Eye (tissue), 1 donor: Measurements from ENCODE around the gene CAMTA1.

ENCODE experiments used
- DNase-seq: peaks from one replicate; pipeline ENCODE4 v3.0.0-alpha.2; 2015

Gene CAMTA1

GRCh38 chr1:6884652-6885153 lies 99.4 kb downstream of the CAMTA1 start:
- no peak for DNase-seq

GRCh38 chr1:6885426-6885825 lies 100.2 kb downstream of the CAMTA1 start:
- no peak for DNase-seq

GRCh38 chr1:6886523-6886922 lies 101.3 kb downstream of the CAMTA1 start:
- DNase-seq: no peak

- DNase-seq: no peak
Observed at GRCh38 chr1:6888268-6888667, 103.0 kb downstream of the CAMTA1 start.

- DNase-seq: no peak
Observed at GRCh38 chr1:6888870-6889269, 103.6 kb downstream of the CAMTA1 start.

- DNase-seq: peak; percentile 81
Observed at GRCh38 chr1:6889875-6890480, 104.7 kb downstream of the CAMTA1 start.

GRCh38 chr1:6890686-6891085 lies 105.4 kb downstream of the CAMTA1 start:
- DNase-seq: no peak

GRCh38 chr1:6891781-6892579 lies 106.7 kb downstream of the CAMTA1 start:
- DNase-seq: no peak

- no peak for DNase-seq
Observed at GRCh38 chr1:6893388-6893787, 108.1 kb downstream of the CAMTA1 start.

GRCh38 chr1:6897138-6897537 lies 111.9 kb downstream of the CAMTA1 start:
- peak; percentile 51 for DNase-seq

GRCh38 chr1:6898974-6899539 lies 113.8 kb downstream of the CAMTA1 start:
- no peak for DNase-seq

GRCh38 chr1:6899621-6900020 lies 114.4 kb downstream of the CAMTA1 start:
- DNase-seq: no peak

GRCh38 chr1:6902153-6902552 lies 116.9 kb downstream of the CAMTA1 start:
- DNase-seq: no peak

GRCh38 chr1:6904476-6905170 lies 119.4 kb downstream of the CAMTA1 start:
- no peak for DNase-seq

GRCh38 chr1:6905331-6905730 lies 120.1 kb downstream of the CAMTA1 start:
- no peak for DNase-seq

GRCh38 chr1:6905790-6906189 lies 120.5 kb downstream of the CAMTA1 start:
- no peak for DNase-seq

GRCh38 chr1:6906783-6907182 lies 121.5 kb downstream of the CAMTA1 start:
- peak; percentile 56 for DNase-seq

GRCh38 chr1:6907201-6907600 lies 121.9 kb downstream of the CAMTA1 start:
- no peak for DNase-seq

- no peak for DNase-seq
Observed at GRCh38 chr1:6907676-6908434, 122.6 kb downstream of the CAMTA1 start.

GRCh38 chr1:6909401-6909800 lies 124.1 kb downstream of the CAMTA1 start:
- DNase-seq: no peak

- no peak for DNase-seq
Observed at GRCh38 chr1:6909857-6910256, 124.6 kb downstream of the CAMTA1 start.
